ENCODE data around the gene MYL7.

GRCh38 chr7:44158873-44159631 is 17.9 kb upstream of the MYL7 start:
- no peak for TF ChIP-seq CTCF (IDR thresholded peaks at IDR 0.05; ENCODE audit: borderline replicate concordance, extremely low read depth, low read length, poor library complexity, severe bottlenecking)
- TF ChIP-seq EZH2 (IDR thresholded peaks at IDR 0.05; ENCODE audit: borderline replicate concordance, low read depth, low read length, severe bottlenecking): no peak
